Breast epithelium (tissue), 3 donors: Measurements from ENCODE around the gene NEURL4.

Experiments
- POLR2A ChIP-seq: fragments of 450-650 bp; IDR thresholded peaks from one replicate; pipeline ENCODE4 v1.6.1; 2016; ENCODE audit warnings: antibody characterized with exemption, mild to moderate bottlenecking, moderate library complexity
- TF ChIP-seq, protein P1 (sequence below), 3 donors: fragments of 450-650 bp; IDR thresholded peaks; one replicate each; pipeline ENCODE4 v1.5.1; 2016 to 2017; ENCODE audit warnings: antibody characterized with exemption in 3 of 3, mild to moderate bottlenecking in 3 of 3, moderate library complexity in 3 of 3

DNA sequence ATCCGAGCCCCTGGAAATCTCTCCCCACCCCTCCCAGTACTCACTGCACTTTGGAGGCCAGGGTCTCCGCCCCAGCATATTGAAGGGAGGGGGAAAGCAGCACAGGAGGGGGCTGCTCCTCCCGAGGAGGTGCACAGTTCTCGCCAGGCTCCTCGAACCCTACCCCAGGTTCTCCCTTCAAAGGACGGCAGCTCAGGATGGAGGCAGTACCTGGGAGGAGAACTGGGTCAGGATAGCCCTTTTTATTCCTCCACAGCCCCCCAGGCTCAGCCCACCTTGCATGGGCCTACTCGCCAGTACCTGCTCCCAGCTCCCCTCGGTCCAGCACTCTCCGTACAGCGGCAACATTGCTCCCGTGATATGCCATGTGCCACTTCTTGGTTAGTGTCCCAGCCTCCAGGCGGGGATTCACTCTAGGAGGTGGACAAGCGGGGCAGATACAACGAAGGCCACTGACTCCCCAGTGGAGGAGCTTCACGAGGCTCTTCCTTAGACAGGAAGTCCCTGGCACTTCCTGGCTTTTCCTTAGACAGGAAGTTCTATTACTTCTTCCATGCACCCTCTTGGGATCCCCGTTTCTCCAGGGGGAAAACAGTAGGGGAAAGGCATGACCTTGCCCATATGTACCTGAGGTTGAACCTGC is 11.9 kb downstream of the NEURL4 start:
- TF ChIP-seq, protein P1, sequence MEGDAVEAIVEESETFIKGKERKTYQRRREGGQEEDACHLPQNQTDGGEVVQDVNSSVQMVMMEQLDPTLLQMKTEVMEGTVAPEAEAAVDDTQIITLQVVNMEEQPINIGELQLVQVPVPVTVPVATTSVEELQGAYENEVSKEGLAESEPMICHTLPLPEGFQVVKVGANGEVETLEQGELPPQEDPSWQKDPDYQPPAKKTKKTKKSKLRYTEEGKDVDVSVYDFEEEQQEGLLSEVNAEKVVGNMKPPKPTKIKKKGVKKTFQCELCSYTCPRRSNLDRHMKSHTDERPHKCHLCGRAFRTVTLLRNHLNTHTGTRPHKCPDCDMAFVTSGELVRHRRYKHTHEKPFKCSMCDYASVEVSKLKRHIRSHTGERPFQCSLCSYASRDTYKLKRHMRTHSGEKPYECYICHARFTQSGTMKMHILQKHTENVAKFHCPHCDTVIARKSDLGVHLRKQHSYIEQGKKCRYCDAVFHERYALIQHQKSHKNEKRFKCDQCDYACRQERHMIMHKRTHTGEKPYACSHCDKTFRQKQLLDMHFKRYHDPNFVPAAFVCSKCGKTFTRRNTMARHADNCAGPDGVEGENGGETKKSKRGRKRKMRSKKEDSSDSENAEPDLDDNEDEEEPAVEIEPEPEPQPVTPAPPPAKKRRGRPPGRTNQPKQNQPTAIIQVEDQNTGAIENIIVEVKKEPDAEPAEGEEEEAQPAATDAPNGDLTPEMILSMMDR (IDR thresholded peaks at IDR 0.05): no peak
- no peak for TF ChIP-seq POLR2A
